HepG2 (cell line): ENCODE data around the gene ARAP3. TPM values are rescaled to one million over a fixed set of nuclear protein-coding genes. Genes with fewer than 3 reads are reported as not detected.
A peak's percentile ranks its signal among the peaks of the same experiment; 100 is the strongest.

Experiments used
- BRD4 ChIP-seq: sonication (generic); formaldehyde crosslinking; IDR thresholded peaks from 2 replicates; pipeline ENCODE4 v1.4.0; 2020; ENCODE audit warnings: missing genetic modification reagents
- CC2D1A ChIP-seq: sonication (generic); formaldehyde crosslinking; IDR thresholded peaks from 2 replicates; pipeline ENCODE4 v1.8.1; 2023; ENCODE audit warnings: mild to moderate bottlenecking, missing genetic modification reagents
- EHMT2 ChIP-seq: fragments of 200-600 bp; sonication (generic); IDR thresholded peaks from 2 replicates; pipeline ENCODE4 v1.7.0; 2017; ENCODE audit warnings: antibody characterized with exemption, low read depth, low read length, borderline replicate concordance
- JARID2 ChIP-seq: sonication (generic); formaldehyde crosslinking; IDR thresholded peaks from 2 replicates; pipeline ENCODE4 v1.8.1; 2023; ENCODE audit warnings: missing genetic modification reagents, inconsistent platforms; ENCODE audit not compliant: insufficient replicate concordance
- NAIF1 ChIP-seq: sonication (generic); formaldehyde crosslinking; IDR thresholded peaks from 2 replicates; pipeline ENCODE4 v1.5.0; 2020; ENCODE audit warnings: mild to moderate bottlenecking, missing genetic modification reagents, borderline replicate concordance
- PHB2 ChIP-seq: fragments of 450-650 bp; IDR thresholded peaks from 2 replicates; pipeline ENCODE4 v1.6.1; 2018; ENCODE audit not compliant: partially characterized antibody
- PHF8 ChIP-seq: sonication (generic); formaldehyde crosslinking; IDR thresholded peaks from 2 replicates; pipeline ENCODE4 v1.5.0; 2020; ENCODE audit warnings: missing genetic modification reagents
- POLR2G ChIP-seq: fragments of 200-400 bp; formaldehyde crosslinking; IDR thresholded peaks from 2 replicates; pipeline ENCODE4 v1.6.1; 2018; ENCODE audit warnings: mild to moderate bottlenecking, low read depth, low read length, moderate library complexity
- SP4 ChIP-seq: sonication (generic); formaldehyde crosslinking; IDR thresholded peaks from 2 replicates; pipeline ENCODE4 v1.8.1; 2023; ENCODE audit warnings: mild to moderate bottlenecking, missing genetic modification reagents
- ZBTB38 ChIP-seq: sonication (generic); formaldehyde crosslinking; IDR thresholded peaks from 2 replicates; pipeline ENCODE4 v1.5.1; 2020; ENCODE audit warnings: mild to moderate bottlenecking, missing genetic modification reagents
- ZNF232 ChIP-seq: sonication (generic); formaldehyde crosslinking; IDR thresholded peaks from 2 replicates; pipeline ENCODE4 v1.4.0; 2020; ENCODE audit warnings: missing genetic modification reagents, borderline replicate concordance
- ZNF605 ChIP-seq: sonication (generic); formaldehyde crosslinking; IDR thresholded peaks from 2 replicates; pipeline ENCODE4 v1.8.0; 2022; ENCODE audit warnings: mild to moderate bottlenecking, missing genetic modification reagents
- ZNF790 ChIP-seq: sonication (generic); formaldehyde crosslinking; IDR thresholded peaks from 2 replicates; pipeline ENCODE4 v1.8.0; 2022; ENCODE audit warnings: missing genetic modification reagents, mild to moderate bottlenecking, borderline replicate concordance
- polyA plus RNA-seq, 8 experiments: library from polyadenylated mRNA; depleted of rRNA in 3 of 8; stranded (reverse) in 7 of 8; unstranded in 1 of 8; fragments of >200 nt; fragmentation: Illumina TruSeq in 4 of 8; extraction: Trizol in 4 of 8; gene quantifications; 2 replicates each; pipeline versions ENCODE4 v1.2.1 to v1.2.3, GENCODE V29; 2011 to 2016; ENCODE audit warnings: low read depth in 4 of 8, missing spikeins in 1 of 8, mixed read lengths in 1 of 8; ENCODE audit not compliant: insufficient read depth in 1 of 8
- total RNA-seq, 5 experiments: library from RNA; depleted of rRNA; stranded (reverse); fragments of >200 nt; fragmentation: Illumina TruSeq; extraction: Trizol; gene quantifications; 2 replicates each; pipeline ENCODE4 v1.2.3, GENCODE V29; 2016; ENCODE audit warnings: low read depth in 1 of 5
- TF ChIP-seq, protein P1 (sequence below): IDR thresholded peaks from 2 replicates; pipeline ENCODE4 v1.6.1; 2016; ENCODE audit warnings: low read depth, control low read depth
- TF ChIP-seq, protein P2 (sequence below), 2 experiments: fragments of 450-650 bp in 1 of 2; sonication (generic) in 1 of 2; formaldehyde crosslinking in 1 of 2; IDR thresholded peaks; 2 replicates each; pipeline versions ENCODE4 v1.6.1 to v1.8.0; 2016 to 2022; ENCODE audit warnings: antibody characterized with exemption in 1 of 2, mild to moderate bottlenecking in 1 of 2, missing genetic modification reagents in 1 of 2
- TF ChIP-seq, protein P3 (sequence below): sonication (generic); formaldehyde crosslinking; IDR thresholded peaks from 2 replicates; pipeline ENCODE4 v1.5.1; 2020; ENCODE audit warnings: mild to moderate bottlenecking, moderate library complexity, missing genetic modification reagents

The ARAP3 gene
- total and polyA plus RNA-seq, 2 of the 13 experiments (the other 11 are each of a cell fraction or from before 2014, with no cell fraction given), result 0.25 TPM; not detected in 1

DNA sequence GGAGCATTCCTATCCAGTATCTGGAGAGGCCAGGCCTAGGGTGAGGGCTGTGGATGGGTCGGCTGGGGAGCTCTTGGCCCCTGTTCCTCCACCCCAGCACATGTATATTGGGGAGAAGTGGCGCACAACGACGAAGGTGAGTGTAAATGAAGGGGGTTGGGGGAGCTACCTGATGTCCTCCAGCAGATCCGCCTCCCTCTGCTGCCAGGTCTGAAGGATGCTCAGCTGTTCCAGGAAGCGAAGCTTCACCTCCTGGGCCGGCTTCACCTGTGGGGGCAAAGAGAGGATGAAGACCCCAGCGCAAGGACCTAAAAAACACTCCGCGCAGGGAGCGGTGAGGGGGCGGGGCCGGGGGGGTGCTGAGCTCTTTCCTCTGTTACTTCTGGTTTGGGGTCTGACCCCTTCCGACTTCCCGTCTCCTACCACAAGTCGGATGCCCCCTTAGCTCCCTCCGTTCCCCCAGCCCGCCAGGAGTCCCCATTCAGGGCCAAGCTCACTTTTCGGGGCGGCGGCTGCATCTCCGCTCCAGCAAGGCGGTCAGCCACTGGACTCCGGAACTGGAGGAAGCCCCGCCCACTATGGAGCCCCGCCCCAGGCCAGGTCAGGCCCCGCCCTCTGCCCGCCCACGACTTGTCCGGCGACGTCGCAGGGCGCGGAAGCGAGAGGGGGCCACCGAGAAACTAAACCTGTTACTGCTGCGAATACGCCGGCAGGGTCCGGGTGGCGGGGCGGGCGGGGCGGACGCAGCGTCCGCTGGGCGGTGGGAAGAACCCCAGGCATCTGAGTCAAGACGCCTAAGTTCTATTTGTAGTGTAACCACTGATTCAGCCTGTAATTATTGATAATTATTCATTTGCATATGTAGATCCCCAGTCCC is 30.9 kb downstream of the ARAP3 start, which contains the start of gene FCHSD1 (continued):
- TF ChIP-seq, protein P1, sequence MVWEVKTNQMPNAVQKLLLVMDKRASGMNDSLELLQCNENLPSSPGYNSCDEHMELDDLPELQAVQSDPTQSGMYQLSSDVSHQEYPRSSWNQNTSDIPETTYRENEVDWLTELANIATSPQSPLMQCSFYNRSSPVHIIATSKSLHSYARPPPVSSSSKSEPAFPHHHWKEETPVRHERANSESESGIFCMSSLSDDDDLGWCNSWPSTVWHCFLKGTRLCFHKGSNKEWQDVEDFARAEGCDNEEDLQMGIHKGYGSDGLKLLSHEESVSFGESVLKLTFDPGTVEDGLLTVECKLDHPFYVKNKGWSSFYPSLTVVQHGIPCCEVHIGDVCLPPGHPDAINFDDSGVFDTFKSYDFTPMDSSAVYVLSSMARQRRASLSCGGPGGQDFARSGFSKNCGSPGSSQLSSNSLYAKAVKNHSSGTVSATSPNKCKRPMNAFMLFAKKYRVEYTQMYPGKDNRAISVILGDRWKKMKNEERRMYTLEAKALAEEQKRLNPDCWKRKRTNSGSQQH (CRISPR knock-in tag), result no peak
- TF ChIP-seq EHMT2 (no peak), PHB2 (no peak), BRD4 (CRISPR knock-in tag) (no peak), PHF8 (CRISPR knock-in tag) (peak; percentile 63), POLR2G (peak; percentile 81), ZNF232 (CRISPR knock-in tag) (no peak), CC2D1A (no peak), ZBTB38 (CRISPR knock-in tag) (peak; percentile 24; the same call in 1 of the 2 replicates), NAIF1 (no peak), ZNF790 (no peak), SP4 (peak; percentile 72), JARID2 (CRISPR knock-in tag) (no peak), ZNF605 (CRISPR knock-in tag) (no peak)
- TF ChIP-seq, protein P2, sequence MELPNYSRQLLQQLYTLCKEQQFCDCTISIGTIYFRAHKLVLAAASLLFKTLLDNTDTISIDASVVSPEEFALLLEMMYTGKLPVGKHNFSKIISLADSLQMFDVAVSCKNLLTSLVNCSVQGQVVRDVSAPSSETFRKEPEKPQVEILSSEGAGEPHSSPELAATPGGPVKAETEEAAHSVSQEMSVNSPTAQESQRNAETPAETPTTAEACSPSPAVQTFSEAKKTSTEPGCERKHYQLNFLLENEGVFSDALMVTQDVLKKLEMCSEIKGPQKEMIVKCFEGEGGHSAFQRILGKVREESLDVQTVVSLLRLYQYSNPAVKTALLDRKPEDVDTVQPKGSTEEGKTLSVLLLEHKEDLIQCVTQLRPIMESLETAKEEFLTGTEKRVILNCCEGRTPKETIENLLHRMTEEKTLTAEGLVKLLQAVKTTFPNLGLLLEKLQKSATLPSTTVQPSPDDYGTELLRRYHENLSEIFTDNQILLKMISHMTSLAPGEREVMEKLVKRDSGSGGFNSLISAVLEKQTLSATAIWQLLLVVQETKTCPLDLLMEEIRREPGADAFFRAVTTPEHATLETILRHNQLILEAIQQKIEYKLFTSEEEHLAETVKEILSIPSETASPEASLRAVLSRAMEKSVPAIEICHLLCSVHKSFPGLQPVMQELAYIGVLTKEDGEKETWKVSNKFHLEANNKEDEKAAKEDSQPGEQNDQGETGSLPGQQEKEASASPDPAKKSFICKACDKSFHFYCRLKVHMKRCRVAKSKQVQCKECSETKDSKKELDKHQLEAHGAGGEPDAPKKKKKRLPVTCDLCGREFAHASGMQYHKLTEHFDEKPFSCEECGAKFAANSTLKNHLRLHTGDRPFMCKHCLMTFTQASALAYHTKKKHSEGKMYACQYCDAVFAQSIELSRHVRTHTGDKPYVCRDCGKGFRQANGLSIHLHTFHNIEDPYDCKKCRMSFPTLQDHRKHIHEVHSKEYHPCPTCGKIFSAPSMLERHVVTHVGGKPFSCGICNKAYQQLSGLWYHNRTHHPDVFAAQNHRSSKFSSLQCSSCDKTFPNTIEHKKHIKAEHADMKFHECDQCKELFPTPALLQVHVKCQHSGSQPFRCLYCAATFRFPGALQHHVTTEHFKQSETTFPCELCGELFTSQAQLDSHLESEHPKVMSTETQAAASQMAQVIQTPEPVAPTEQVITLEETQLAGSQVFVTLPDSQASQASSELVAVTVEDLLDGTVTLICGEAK (IDR thresholded peaks at IDR 0.05), result no peak
- TF ChIP-seq, protein P2 (CRISPR knock-in tag; IDR thresholded peaks at IDR 0.05), result no peak
- TF ChIP-seq, protein P3, sequence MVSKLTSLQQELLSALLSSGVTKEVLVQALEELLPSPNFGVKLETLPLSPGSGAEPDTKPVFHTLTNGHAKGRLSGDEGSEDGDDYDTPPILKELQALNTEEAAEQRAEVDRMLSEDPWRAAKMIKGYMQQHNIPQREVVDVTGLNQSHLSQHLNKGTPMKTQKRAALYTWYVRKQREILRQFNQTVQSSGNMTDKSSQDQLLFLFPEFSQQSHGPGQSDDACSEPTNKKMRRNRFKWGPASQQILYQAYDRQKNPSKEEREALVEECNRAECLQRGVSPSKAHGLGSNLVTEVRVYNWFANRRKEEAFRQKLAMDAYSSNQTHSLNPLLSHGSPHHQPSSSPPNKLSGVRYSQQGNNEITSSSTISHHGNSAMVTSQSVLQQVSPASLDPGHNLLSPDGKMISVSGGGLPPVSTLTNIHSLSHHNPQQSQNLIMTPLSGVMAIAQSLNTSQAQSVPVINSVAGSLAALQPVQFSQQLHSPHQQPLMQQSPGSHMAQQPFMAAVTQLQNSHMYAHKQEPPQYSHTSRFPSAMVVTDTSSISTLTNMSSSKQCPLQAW (CRISPR knock-in tag), result no peak; the same call in 1 of the 2 replicates
